Measurements from ENCODE around the gene BATF. TPM values are rescaled to one million over a fixed set of nuclear protein-coding genes. Genes with fewer than 3 reads are reported as not detected.

Gene BATF
- total RNA-seq, 2 donors from 2014 or later, result 3.7 to 9.5 TPM

DNA sequence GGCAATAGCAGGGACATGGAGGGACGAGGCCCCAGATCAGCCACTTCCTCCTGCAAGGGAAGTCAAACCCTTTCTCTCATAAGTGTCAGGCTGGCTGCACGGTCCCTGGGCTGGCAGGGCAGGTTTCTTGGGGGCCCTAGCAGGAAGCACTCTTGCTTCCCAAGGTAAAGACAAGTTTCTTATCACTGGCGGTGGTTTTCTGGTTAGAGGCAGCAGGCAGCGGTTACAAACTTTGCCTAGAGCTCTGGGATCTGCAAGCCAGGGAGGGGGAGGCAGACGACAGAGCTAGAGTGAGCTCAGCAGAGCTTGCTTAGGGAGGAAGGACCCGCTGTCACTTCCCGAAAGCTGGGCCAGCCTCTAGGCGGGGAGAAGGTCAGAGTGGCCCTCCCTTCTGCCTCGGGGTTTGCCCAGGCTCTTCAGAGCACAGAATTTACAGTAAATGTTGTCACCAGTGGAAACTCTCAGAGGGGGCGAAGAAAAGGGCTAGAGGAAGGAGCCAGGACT lies 20.4 kb downstream of the BATF start:
- no peaks in the 10 kb centered on the region for H3K9me3 ChIP-seq
- DNase-seq (ENCODE audit: low spot score), result peak; percentile 32
- H3K4me3 ChIP-seq, result peak overlapping the region; percentile 40
- TF ChIP-seq, protein P1, sequence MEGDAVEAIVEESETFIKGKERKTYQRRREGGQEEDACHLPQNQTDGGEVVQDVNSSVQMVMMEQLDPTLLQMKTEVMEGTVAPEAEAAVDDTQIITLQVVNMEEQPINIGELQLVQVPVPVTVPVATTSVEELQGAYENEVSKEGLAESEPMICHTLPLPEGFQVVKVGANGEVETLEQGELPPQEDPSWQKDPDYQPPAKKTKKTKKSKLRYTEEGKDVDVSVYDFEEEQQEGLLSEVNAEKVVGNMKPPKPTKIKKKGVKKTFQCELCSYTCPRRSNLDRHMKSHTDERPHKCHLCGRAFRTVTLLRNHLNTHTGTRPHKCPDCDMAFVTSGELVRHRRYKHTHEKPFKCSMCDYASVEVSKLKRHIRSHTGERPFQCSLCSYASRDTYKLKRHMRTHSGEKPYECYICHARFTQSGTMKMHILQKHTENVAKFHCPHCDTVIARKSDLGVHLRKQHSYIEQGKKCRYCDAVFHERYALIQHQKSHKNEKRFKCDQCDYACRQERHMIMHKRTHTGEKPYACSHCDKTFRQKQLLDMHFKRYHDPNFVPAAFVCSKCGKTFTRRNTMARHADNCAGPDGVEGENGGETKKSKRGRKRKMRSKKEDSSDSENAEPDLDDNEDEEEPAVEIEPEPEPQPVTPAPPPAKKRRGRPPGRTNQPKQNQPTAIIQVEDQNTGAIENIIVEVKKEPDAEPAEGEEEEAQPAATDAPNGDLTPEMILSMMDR (IDR thresholded peaks at IDR 0.05), result no peak
- no peaks in the 10 kb centered on the region for H3K4me1 ChIP-seq (ENCODE audit: control insufficient read depth in 1 of 2, low read depth in 2 of 2)
- no peak for ATAC-seq (ENCODE audit: insufficient number of reproducible peaks, low FRiP score, low read depth)
- H3K27ac ChIP-seq, result peak overlapping the region in 1 of 2 donors; percentile 21
- H3K36me3 ChIP-seq, result no peaks in the 10 kb centered on the region
- H3K27me3 ChIP-seq (replicated peaks; ENCODE audit: insufficient read depth), result no peaks in the 10 kb centered on the region

DNA sequence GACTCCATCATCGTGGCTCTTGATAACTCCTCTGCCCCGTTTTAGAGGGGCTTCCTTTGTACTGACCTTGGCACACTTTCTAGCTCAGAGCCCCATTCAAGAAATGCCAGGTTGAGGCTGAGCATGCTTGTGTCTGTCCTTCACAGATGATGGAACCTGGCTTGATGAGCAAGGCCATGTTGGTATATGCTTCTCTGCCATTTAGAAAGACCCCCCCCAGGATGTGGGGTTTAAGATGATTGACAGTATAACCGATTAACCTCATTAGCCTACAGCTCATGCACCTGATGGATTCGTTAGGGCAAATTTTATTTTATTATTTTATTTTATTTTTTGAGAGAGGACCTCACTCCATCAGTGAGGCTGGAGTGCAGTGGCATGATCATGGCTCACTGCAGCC lies 21.0 kb downstream of the BATF start:
- ATAC-seq (ENCODE audit: insufficient number of reproducible peaks, low FRiP score, low read depth) (no peak), DNase-seq (ENCODE audit: low spot score) (no peak)
- H3K9me3 ChIP-seq, result no peaks in the 10 kb centered on the region
- H3K27me3 ChIP-seq (replicated peaks; ENCODE audit: insufficient read depth), result no peaks in the 10 kb centered on the region
- H3K27ac ChIP-seq, result no peak overlapping the region
- TF ChIP-seq, protein P1 (IDR thresholded peaks at IDR 0.05), result no peak
- no peaks in the 10 kb centered on the region for H3K4me1 ChIP-seq (ENCODE audit: control insufficient read depth in 1 of 2, low read depth in 2 of 2)
- H3K4me3 ChIP-seq, result no peak overlapping the region
- no peaks in the 10 kb centered on the region for H3K36me3 ChIP-seq

- Histone ChIP-seq H3K4me1 (ENCODE audit: control insufficient read depth in 1 of 2, low read depth in 2 of 2) (no peaks in the 10 kb centered on the region), H3K9me3 (no peaks in the 10 kb centered on the region), H3K27me3 (replicated peaks; ENCODE audit: insufficient read depth) (no peaks in the 10 kb centered on the region), H3K4me3 (no peak overlapping the region), H3K36me3 (no peaks in the 10 kb centered on the region), H3K27ac (no peak overlapping the region)
- no peak for DNase-seq (ENCODE audit: low spot score)
- TF ChIP-seq, protein P1 (IDR thresholded peaks at IDR 0.05), result no peak
- ATAC-seq (ENCODE audit: insufficient number of reproducible peaks, low FRiP score, low read depth), result no peak
These were observed 21.5 kb downstream of the BATF start for GRCh38 chr14:75543786-75544185.

GRCh38 chr14:75545907-75546306 lies 23.6 kb downstream of the BATF start:
- ATAC-seq (ENCODE audit: insufficient number of reproducible peaks, low FRiP score, low read depth) (no peak), DNase-seq (ENCODE audit: low spot score) (no peak)
- H3K27ac ChIP-seq, result no peak overlapping the region
- H3K4me3 ChIP-seq, result no peak overlapping the region
- no peaks in the 10 kb centered on the region for H3K9me3 ChIP-seq
- TF ChIP-seq, protein P1 (IDR thresholded peaks at IDR 0.05), result no peak
- no peaks in the 10 kb centered on the region for H3K4me1 ChIP-seq (ENCODE audit: control insufficient read depth in 1 of 2, low read depth in 2 of 2)
- no peaks in the 10 kb centered on the region for H3K27me3 ChIP-seq (replicated peaks; ENCODE audit: insufficient read depth)
- no peaks in the 10 kb centered on the region for H3K36me3 ChIP-seq

DNA sequence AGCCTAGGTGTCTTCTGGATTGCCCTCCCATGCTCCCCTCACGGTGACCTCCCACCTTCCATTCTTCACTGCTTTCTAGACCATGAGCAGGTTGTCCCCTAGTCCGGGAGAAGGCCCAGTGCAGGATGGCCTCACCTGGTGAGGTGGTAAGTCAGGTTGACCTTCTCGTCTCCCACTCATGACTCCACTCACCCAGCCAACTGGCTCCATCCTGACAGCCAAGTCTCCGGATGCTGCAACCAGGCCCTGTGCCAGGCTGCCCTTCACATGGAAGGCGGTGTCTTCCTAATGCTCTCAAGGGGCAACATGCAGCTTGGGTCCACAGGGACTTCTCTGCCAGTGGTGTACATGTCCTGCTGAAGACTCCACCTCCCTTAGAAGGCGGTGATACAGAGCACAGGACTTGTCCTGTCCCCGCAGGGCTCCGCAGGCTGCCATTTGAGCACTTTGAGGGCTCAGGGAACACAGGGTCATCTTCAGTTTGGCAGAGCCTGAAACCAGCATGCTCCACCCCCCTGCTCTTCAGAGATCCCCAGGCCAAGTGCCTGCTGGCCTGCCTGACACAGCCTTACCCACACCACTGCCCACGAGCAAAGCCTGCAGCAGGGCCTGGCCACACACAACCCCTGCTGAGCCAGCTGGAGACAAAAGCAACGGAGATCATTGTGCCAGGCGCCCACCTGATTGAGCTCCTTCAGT lies 25.4 kb downstream of the BATF start:
- Histone ChIP-seq H3K36me3 (no peaks in the 10 kb centered on the region), H3K4me3 (no peak overlapping the region), H3K27ac (no peak overlapping the region), H3K4me1 (ENCODE audit: control insufficient read depth in 1 of 2, low read depth in 2 of 2) (no peaks in the 10 kb centered on the region), H3K9me3 (no peaks in the 10 kb centered on the region), H3K27me3 (replicated peaks; ENCODE audit: insufficient read depth) (no peaks in the 10 kb centered on the region)
- DNase-seq (ENCODE audit: low spot score), result no peak
- TF ChIP-seq, protein P1 (IDR thresholded peaks at IDR 0.05), result no peak
- no peak for ATAC-seq (ENCODE audit: insufficient number of reproducible peaks, low FRiP score, low read depth)

All from thoracic aorta (tissue), 2 donors.